ENCODE results near the gene ATP5ME. TPM values are rescaled to one million over a fixed set of nuclear protein-coding genes. Genes with fewer than 3 reads are reported as not detected.

ATP5ME gene
- polyA plus RNA-seq, 3 donors from 2014 or later = 466 to 581 (median 532) TPM

- Mint-ChIP-seq H3K27me3 (ENCODE audit: low read depth in 3 of 3) (peaks cover 0 to 5% (median 2%) of the 10 kb centered on the region in 3 donors), H3K4me3 (no peak overlapping the region), H3K9me3 (no peaks in the 10 kb centered on the region)
These were observed 16.7 kb downstream of the ATP5ME start for GRCh38 chr4:657338-657833.

GRCh38 chr4:656436-657337 lies 17.4 kb downstream of the ATP5ME start:
- H3K36me3 Mint-ChIP-seq = peaks cover 0 to 9% (median 6%) of the 10 kb centered on the region in 3 donors
- H3K4me3 Mint-ChIP-seq = no peak overlapping the region
- H3K27ac Mint-ChIP-seq = no peak overlapping the region
- peaks cover 0 to 5% (median 2%) of the 10 kb centered on the region in 3 donors for H3K27me3 Mint-ChIP-seq (ENCODE audit: low read depth in 3 of 3)
- no peaks in the 10 kb centered on the region for H3K9me3 Mint-ChIP-seq
- no peak for DNase-seq
- H3K4me1 Mint-ChIP-seq = peaks cover 0 to 2% of the 10 kb centered on the region in 2 donors

More at GRCh38 chr4:657338-657833, 16.7 kb downstream of the ATP5ME start:
- peaks cover 0 to 9% (median 6%) of the 10 kb centered on the region in 3 donors for H3K36me3 Mint-ChIP-seq
- peaks cover 0 to 2% of the 10 kb centered on the region in 2 donors for H3K4me1 Mint-ChIP-seq
- DNase-seq = no peak
- no peak overlapping the region for H3K27ac Mint-ChIP-seq

- peaks cover 0 to 2% of the 10 kb centered on the region in 2 donors for H3K4me1 Mint-ChIP-seq
- no peak overlapping the region for H3K4me3 Mint-ChIP-seq
- DNase-seq = no peak
- H3K27ac Mint-ChIP-seq = no peak overlapping the region
- peaks cover 0 to 5% (median 4%) of the 10 kb centered on the region in 3 donors for H3K36me3 Mint-ChIP-seq
- no peaks in the 10 kb centered on the region for H3K9me3 Mint-ChIP-seq
- peaks cover 0 to 5% (median 2%) of the 10 kb centered on the region in 3 donors for H3K27me3 Mint-ChIP-seq (ENCODE audit: low read depth in 3 of 3)
These were observed 18.5 kb downstream of the ATP5ME start for GRCh38 chr4:655464-656151.

GRCh38 chr4:654871-655463 lies 19.1 kb downstream of the ATP5ME start:
- H3K4me1 Mint-ChIP-seq = peaks cover 0 to 2% of the 10 kb centered on the region in 2 donors
- peaks cover 0 to 2% (median 2%) of the 10 kb centered on the region in 3 donors for H3K36me3 Mint-ChIP-seq
- no peak overlapping the region for H3K4me3 Mint-ChIP-seq
- H3K27ac Mint-ChIP-seq = no peak overlapping the region
- no peak for DNase-seq
- H3K9me3 Mint-ChIP-seq = no peaks in the 10 kb centered on the region
- H3K27me3 Mint-ChIP-seq (ENCODE audit: low read depth in 3 of 3) = peaks cover 0 to 5% (median 2%) of the 10 kb centered on the region in 3 donors

GRCh38 chr4:654503-654845 lies 19.6 kb downstream of the ATP5ME start:
- peaks cover 0 to 2% of the 10 kb centered on the region in 2 donors for H3K4me1 Mint-ChIP-seq
- H3K36me3 Mint-ChIP-seq = no peaks in the 10 kb centered on the region

GRCh38 chr4:653831-654502 lies 20.1 kb downstream of the ATP5ME start:
- Mint-ChIP-seq H3K4me3 (no peak overlapping the region), H3K36me3 (no peaks in the 10 kb centered on the region), H3K27ac (no peak overlapping the region), H3K4me1 (no peaks in the 10 kb centered on the region), H3K27me3 (ENCODE audit: low read depth in 3 of 3) (peaks cover 0 to 5% (median 2%) of the 10 kb centered on the region in 3 donors), H3K9me3 (no peaks in the 10 kb centered on the region)
- DNase-seq = no peak

More at GRCh38 chr4:654503-654845, 19.6 kb downstream of the ATP5ME start:
- no peak for DNase-seq
- no peak overlapping the region for H3K4me3 Mint-ChIP-seq
- H3K27me3 Mint-ChIP-seq (ENCODE audit: low read depth in 3 of 3) = peaks cover 0 to 5% (median 2%) of the 10 kb centered on the region in 3 donors
- H3K9me3 Mint-ChIP-seq = no peaks in the 10 kb centered on the region
- no peak overlapping the region for H3K27ac Mint-ChIP-seq

GRCh38 chr4:653080-653821 lies 20.8 kb downstream of the ATP5ME start:
- Mint-ChIP-seq H3K36me3 (no peaks in the 10 kb centered on the region), H3K27me3 (ENCODE audit: low read depth in 3 of 3) (peaks cover 0 to 5% (median 2%) of the 10 kb centered on the region in 3 donors), H3K9me3 (no peaks in the 10 kb centered on the region), H3K4me1 (no peaks in the 10 kb centered on the region), H3K4me3 (no peak overlapping the region), H3K27ac (no peak overlapping the region)
- no peak for DNase-seq

GRCh38 chr4:651884-652642 lies 22.0 kb downstream of the ATP5ME start:
- DNase-seq = no peak
- Mint-ChIP-seq H3K9me3 (no peaks in the 10 kb centered on the region), H3K4me3 (no peak overlapping the region), H3K27ac (no peak overlapping the region), H3K36me3 (no peaks in the 10 kb centered on the region), H3K27me3 (ENCODE audit: low read depth in 3 of 3) (peaks cover 0 to 5% (median 2%) of the 10 kb centered on the region in 3 donors), H3K4me1 (no peaks in the 10 kb centered on the region)

- Mint-ChIP-seq H3K27ac (no peak overlapping the region), H3K9me3 (no peaks in the 10 kb centered on the region), H3K27me3 (ENCODE audit: low read depth in 3 of 3) (peaks cover 3 to 12% (median 8%) of the 10 kb centered on the region in 3 donors), H3K4me1 (no peaks in the 10 kb centered on the region), H3K36me3 (no peaks in the 10 kb centered on the region), H3K4me3 (no peak overlapping the region)
- no peak for DNase-seq
These were observed 22.9 kb downstream of the ATP5ME start for GRCh38 chr4:650951-651883.

GRCh38 chr4:650461-650860 lies 23.6 kb downstream of the ATP5ME start:
- peaks cover 5 to 12% (median 7%) of the 10 kb centered on the region in 3 donors for H3K27me3 Mint-ChIP-seq (ENCODE audit: low read depth in 3 of 3)
- DNase-seq = no peak
- H3K9me3 Mint-ChIP-seq = no peaks in the 10 kb centered on the region
- no peak overlapping the region for H3K27ac Mint-ChIP-seq
- no peaks in the 10 kb centered on the region for H3K36me3 Mint-ChIP-seq
- no peaks in the 10 kb centered on the region for H3K4me1 Mint-ChIP-seq
- no peak overlapping the region for H3K4me3 Mint-ChIP-seq

- no peaks in the 10 kb centered on the region for H3K4me1 Mint-ChIP-seq
- no peak overlapping the region for H3K4me3 Mint-ChIP-seq
- no peak for DNase-seq
- no peak overlapping the region for H3K27ac Mint-ChIP-seq
- H3K9me3 Mint-ChIP-seq = no peaks in the 10 kb centered on the region
- peaks cover 5 to 12% (median 10%) of the 10 kb centered on the region in 3 donors for H3K27me3 Mint-ChIP-seq (ENCODE audit: low read depth in 3 of 3)
- H3K36me3 Mint-ChIP-seq = no peaks in the 10 kb centered on the region
These were observed 24.2 kb downstream of the ATP5ME start for GRCh38 chr4:649751-650310.
